Right ventricle myocardium inferior (tissue), 1 donor: ENCODE results near the gene MACROD2. TPM values are rescaled to one million over a fixed set of nuclear protein-coding genes. Genes with fewer than 3 reads are reported as not detected.

Source experiments
- ATAC-seq: fragments of 200-7000 bp; cut with Tn5 transposase; one replicate; pipeline ENCODE4 v1.9.1; 2020; ENCODE audit warnings: mild to moderate bottlenecking, moderate library complexity
- DNase-seq: peaks from one replicate; pipeline ENCODE4 v3.0.0; 2021; ENCODE audit errors: missing footprints
- intact Hi-C: fragments of 100-400 bp; cut with DNase I; formaldehyde crosslinking; loops from one replicate; pipeline ENCODE4 v1.11.0; 2022
- total RNA-seq: library from RNA; stranded (reverse); fragmentation: NEBNext Ultra II Directional; extraction: Animal tissue kit (Norgen Biotek cat#: 25700); gene quantifications from one replicate; pipeline ENCODE4 v1.2.1, GENCODE V29; 2021
- donor health status: DM: no; HTN: yes; CAD: no; lungs with severe emphysema.

MACROD2 gene
- total RNA-seq, 1 donor from 2014 or later: 5.0 TPM

GRCh38 chr20:15675813-15676484 lies 1680.6 kb downstream of the MACROD2 start:
- no peak for ATAC-seq
- intact Hi-C loops: no loop called here
- no peak for DNase-seq

- ATAC-seq (no peak), DNase-seq (no peak)
- intact Hi-C loops: no loop called here
Observed at GRCh38 chr20:15676815-15677214, 1681.5 kb downstream of the MACROD2 start.

DNA sequence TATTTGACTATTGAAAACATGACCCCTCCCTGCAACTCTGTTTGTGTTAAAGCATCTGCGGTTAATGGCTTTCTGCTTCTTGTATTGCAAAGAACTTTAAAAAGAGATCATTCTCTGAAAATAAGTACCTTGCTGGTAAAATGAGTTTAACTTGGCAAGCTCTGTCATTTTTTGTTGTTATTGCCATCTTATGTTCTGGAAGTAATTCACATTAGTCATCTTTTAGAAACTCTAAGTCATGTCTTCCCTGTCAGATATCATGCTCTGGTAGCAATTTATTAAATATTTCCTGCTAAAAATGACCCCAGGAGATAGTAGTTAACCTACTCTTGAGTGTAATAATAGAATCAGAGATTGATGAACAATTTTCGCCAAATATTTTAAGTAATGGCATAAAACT lies 1687.4 kb downstream of the MACROD2 start:
- DNase-seq (no peak), ATAC-seq (no peak)
- intact Hi-C loops: no loop called here

- intact Hi-C loops: no loop called here
- no peak for DNase-seq
- ATAC-seq: no peak
Observed at GRCh38 chr20:15692570-15692969, 1697.3 kb downstream of the MACROD2 start.

DNA sequence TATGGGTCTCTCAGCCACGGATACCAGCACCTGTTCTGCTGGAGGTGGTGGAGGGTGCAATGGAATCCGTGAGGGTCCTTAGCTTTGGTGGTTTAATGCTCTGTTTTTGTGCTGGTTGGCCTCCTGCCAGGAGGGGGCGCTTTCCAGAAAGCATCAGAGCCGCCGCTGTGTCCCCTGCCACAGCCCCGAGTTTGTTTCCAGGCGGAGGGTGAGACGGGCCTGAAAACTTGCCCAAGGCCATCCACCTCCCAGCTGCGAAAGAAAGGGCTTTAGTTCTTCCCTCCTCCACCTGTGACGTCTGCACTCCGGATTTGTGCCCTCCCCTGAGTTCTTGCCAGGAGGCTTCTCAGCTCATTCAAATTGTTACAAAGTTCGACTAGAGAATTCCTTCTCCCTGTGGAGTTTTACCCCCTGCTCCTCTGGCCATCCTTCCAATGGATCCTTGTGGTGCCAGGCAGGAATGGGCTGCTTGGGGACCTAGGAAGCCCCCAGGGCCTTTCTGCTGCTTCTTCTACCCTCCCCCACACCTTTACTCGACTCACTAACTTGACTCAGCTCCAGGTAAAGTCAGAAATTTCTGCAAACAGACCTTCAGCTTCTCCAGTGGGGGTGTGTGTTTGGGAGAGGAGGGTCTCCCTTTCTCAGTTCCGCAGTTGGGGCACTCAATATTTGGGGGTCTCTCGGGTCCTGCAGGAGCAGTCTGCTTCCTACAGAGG lies 1704.3 kb downstream of the MACROD2 start:
- DNase-seq (no peak), ATAC-seq (no peak)
- intact Hi-C loops: no loop called here

DNA sequence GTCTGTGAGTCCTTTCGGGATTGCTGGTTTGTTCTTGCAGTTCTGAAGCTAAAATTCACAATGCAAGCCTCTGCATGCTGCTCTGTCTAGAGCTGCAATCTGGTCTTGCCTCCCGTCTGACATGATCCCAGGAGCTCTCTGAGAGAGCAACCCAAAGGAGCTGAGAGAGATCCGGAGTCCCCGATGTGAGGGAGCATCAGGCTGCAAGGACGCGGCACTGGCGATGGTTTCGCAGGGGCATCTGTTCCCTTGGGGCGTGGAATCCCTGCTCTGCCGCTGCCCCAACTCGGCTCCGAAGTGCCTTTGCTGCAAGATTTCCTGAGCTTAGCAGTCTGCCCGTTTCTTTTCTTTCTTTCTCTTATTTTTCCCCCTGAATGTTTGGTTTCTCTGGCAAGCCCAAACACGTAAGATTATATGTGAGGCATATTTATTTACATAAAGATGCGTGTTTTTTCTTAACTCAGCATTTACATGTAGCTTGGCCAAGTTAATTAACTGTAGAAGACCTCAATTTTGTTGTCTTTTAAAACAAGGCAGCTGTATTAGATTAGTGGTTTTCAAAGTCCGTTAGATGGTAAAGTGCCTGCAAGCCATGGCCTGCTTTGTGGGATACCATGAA lies 1704.9 kb downstream of the MACROD2 start:
- DNase-seq: no peak
- intact Hi-C loops: no loop called here
- no peak for ATAC-seq

DNA sequence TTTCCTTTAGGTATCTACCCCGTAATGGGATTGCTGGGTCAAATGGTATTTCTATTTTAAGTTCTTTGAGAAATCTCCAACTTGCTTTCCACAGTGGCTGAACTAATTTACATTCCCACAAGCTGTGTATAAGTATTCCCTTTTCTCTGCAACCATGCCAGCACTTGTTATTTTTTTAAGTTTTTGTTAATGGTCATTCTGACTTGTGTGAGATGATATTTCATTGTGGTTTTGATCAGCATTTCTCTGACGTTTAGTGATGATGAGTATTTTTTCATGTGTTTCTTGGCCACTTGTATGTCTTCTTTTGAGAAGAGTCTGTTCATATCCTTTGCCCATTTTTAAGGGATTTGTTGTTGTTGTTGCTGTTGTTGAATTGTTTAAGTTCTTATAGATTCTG lies 1706.8 kb downstream of the MACROD2 start:
- intact Hi-C loops: no loop called here
- DNase-seq (no peak), ATAC-seq (no peak)

GRCh38 chr20:15703171-15703911 lies 1708.0 kb downstream of the MACROD2 start:
- DNase-seq: no peak
- intact Hi-C loops: no loop called here
- no peak for ATAC-seq

DNA sequence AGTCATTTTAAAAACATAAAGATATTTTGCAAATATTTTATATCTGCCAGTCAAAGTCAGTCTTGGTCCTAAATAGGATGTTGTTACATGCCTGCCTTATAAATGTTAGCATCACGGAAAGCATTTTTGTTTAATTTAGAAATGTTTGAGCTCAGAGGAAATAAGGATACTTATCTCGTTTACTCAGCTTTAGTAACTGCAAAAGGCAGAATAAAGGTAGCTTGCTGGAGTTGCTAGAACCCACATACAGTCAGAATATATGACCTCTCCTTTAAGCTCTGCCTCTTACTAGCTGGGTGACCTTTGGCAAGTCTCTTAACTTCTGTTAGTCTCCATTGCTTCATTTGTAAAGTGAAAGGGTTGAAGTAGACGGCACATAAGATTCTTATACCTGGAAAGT lies 1710.7 kb downstream of the MACROD2 start:
- ATAC-seq (no peak), DNase-seq (no peak)
- intact Hi-C loops: no loop called here

DNA sequence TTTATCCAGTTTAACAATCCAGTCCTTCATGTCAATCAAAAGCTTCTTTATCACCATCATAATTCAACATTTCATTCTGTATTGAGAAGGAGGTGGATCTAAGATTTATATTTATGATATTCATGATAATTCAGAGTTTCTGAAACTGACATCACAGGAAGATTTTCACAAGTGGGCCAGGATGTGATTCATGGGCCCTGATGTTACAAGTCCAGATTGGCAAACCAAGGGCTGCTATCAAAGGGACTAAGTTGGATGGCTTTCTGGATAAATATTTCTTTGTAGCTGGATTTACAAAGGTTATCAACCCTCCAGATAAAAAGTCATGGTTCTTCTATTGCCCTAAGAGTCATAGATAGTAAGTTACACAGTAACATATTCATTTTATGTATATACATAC lies 1711.4 kb downstream of the MACROD2 start:
- ATAC-seq (no peak), DNase-seq (no peak)
- intact Hi-C loops: no loop called here

GRCh38 chr20:15708984-15709598 lies 1713.8 kb downstream of the MACROD2 start:
- intact Hi-C loops: no loop called here
- no peak for ATAC-seq
- DNase-seq: no peak

GRCh38 chr20:15710636-15711035 lies 1715.3 kb downstream of the MACROD2 start:
- intact Hi-C loops: no loop called here
- ATAC-seq (no peak), DNase-seq (no peak)

DNA sequence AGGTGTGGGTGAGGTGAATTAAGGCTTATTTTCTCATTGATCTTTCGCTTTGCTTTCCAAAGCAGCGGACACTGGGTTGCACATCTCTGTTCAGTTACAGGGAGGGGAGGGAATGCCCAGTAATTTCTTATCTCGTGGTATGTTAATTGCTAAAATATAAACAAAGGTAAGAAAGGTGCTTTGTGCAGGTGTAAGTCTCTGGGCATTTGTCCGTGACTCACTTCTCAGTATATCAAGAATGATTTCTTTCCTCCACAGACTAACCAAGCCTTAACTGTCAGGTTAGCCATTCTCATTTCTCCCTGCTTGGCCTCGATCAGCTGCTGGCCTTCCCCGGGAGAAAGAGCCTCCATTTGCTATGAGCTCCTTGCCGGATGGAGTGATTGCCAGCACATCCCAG lies 1715.9 kb downstream of the MACROD2 start:
- ATAC-seq (no peak), DNase-seq (no peak)
- intact Hi-C loops: no loop called here

GRCh38 chr20:15716256-15716655 lies 1720.9 kb downstream of the MACROD2 start:
- DNase-seq (no peak), ATAC-seq (no peak)
- intact Hi-C loops: no loop called here

DNA sequence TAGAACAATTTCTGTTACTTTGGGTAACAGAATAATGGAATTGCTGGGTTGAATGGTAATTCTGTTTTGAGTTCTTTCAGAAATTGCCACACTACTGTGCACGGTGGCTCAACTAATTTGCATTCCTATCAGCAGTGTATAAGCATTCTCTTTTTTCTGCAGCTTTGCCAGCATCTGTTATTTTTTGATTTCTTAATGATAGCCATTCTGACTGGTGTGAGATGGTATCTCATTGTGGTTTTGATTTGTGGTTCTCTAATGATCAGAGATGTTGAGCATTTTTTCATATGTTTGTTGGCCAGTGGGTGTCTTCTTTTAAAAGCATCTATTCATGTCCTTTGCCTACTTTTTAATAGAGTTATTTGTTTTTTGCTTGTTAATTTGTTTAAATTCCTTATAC lies 1731.1 kb downstream of the MACROD2 start:
- DNase-seq: no peak
- intact Hi-C loops: no loop called here

GRCh38 chr20:15734052-15734451 lies 1738.7 kb downstream of the MACROD2 start:
- ATAC-seq: no peak
- DNase-seq: no peak
- intact Hi-C loops: no loop called here

More for the DNA sequence above, 1731.1 kb downstream of the MACROD2 start:
- no peak for ATAC-seq

- DNase-seq (no peak), ATAC-seq (no peak)
- intact Hi-C loops: no loop called here
Observed at GRCh38 chr20:15739035-15739434, 1743.7 kb downstream of the MACROD2 start.

GRCh38 chr20:15740046-15740775 lies 1744.9 kb downstream of the MACROD2 start:
- DNase-seq (no peak), ATAC-seq (no peak)
- intact Hi-C loops: no loop called here

DNA sequence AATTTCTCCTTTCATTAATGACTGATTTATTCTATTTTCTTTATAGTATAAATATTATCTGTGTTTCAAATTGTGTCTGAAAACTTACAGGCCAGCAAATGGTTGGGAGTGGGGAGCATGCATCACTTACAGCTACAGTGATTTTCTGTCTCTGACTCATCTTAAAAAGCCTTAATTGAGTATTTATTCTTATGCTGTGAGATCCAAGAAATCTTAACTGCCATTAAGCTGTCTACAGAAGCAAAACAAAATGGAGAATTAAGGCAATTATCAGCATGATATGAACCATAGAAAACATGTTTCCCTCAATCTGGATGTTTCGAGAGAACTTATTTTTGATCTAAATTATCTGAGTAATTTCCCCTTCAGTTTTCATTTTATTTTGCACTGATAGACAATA lies 1746.8 kb downstream of the MACROD2 start:
- intact Hi-C loops: no loop called here
- ATAC-seq (no peak), DNase-seq (no peak)
